ENCODE data around the gene ATAD3A.
"Not testable (repeated sequence)": the region's sequence is repeated elsewhere in the genome, so short reads cannot be mapped to it uniquely, and the experiment has no call there.

Gene ATAD3A

GRCh38 chr1:1522536-1522935 is 10.6 kb downstream of the ATAD3A start:
- DNase-seq (ENCODE audit: low read depth in 2 of 2, low spot score in 1 of 2) = not testable (repeated sequence)

- not testable (repeated sequence) for DNase-seq (ENCODE audit: low read depth in 2 of 2, low spot score in 1 of 2)
These were observed 11.3 kb downstream of the ATAD3A start for GRCh38 chr1:1523226-1523625.

- not testable (repeated sequence) for DNase-seq (ENCODE audit: low read depth in 2 of 2, low spot score in 1 of 2)
These were observed 11.7 kb downstream of the ATAD3A start for GRCh38 chr1:1523651-1524050.

GRCh38 chr1:1524750-1525383 is 12.9 kb downstream of the ATAD3A start:
- not testable (repeated sequence) for DNase-seq (ENCODE audit: low read depth in 2 of 2, low spot score in 1 of 2)

GRCh38 chr1:1526476-1526875 is 14.5 kb downstream of the ATAD3A start:
- not testable (repeated sequence) for DNase-seq (ENCODE audit: low read depth in 2 of 2, low spot score in 1 of 2)

GRCh38 chr1:1527092-1527816 is 15.3 kb downstream of the ATAD3A start:
- no peak for DNase-seq (ENCODE audit: low read depth in 2 of 2, low spot score in 1 of 2)

- no peak for DNase-seq (ENCODE audit: low read depth in 2 of 2, low spot score in 1 of 2)
These were observed 16.6 kb downstream of the ATAD3A start for GRCh38 chr1:1528301-1529267.

- no peak for DNase-seq (ENCODE audit: low read depth in 2 of 2, low spot score in 1 of 2)
These were observed 17.4 kb downstream of the ATAD3A start for GRCh38 chr1:1529321-1529720.

GRCh38 chr1:1529936-1530335 is 18.0 kb downstream of the ATAD3A start:
- no peak for DNase-seq (ENCODE audit: low read depth in 2 of 2, low spot score in 1 of 2)

- no peak for DNase-seq (ENCODE audit: low read depth in 2 of 2, low spot score in 1 of 2)
These were observed 20.0 kb downstream of the ATAD3A start for GRCh38 chr1:1531947-1532346.

GRCh38 chr1:1533176-1533893 is 21.4 kb downstream of the ATAD3A start:
- DNase-seq (ENCODE audit: low read depth in 2 of 2, low spot score in 1 of 2) = not testable (repeated sequence)

GRCh38 chr1:1533894-1534291 is 21.9 kb downstream of the ATAD3A start:
- DNase-seq (ENCODE audit: low read depth in 2 of 2, low spot score in 1 of 2) = not testable (repeated sequence)

- DNase-seq (ENCODE audit: low read depth in 2 of 2, low spot score in 1 of 2) = no peak
These were observed 22.6 kb downstream of the ATAD3A start for GRCh38 chr1:1534401-1535154.

- no peak for DNase-seq (ENCODE audit: low read depth in 2 of 2, low spot score in 1 of 2)
These were observed 23.4 kb downstream of the ATAD3A start for GRCh38 chr1:1535201-1536018.

- no peak for DNase-seq (ENCODE audit: low read depth in 2 of 2, low spot score in 1 of 2)
These were observed 24.3 kb downstream of the ATAD3A start for GRCh38 chr1:1536019-1536937.

- DNase-seq (ENCODE audit: low read depth in 2 of 2, low spot score in 1 of 2) = no peak
These were observed 25.1 kb downstream of the ATAD3A start for GRCh38 chr1:1536938-1537546.

- no peak for DNase-seq (ENCODE audit: low read depth in 2 of 2, low spot score in 1 of 2)
These were observed 25.8 kb downstream of the ATAD3A start for GRCh38 chr1:1537626-1538250.

All from stimulated activated CD8-positive, alpha-beta memory T cell treated with anti-CD3 and anti-CD28 coated beads, Interleukin-4, amount 100 ng/mL, for 4 hours (primary cell).